Breast epithelium (tissue), 4 donors: ENCODE data around the gene TK1. TPM values are rescaled to one million over a fixed set of nuclear protein-coding genes. Genes with fewer than 3 reads are reported as not detected.
A peak's percentile ranks its signal among the peaks of the same experiment; 100 is the strongest.
"Not testable (repeated sequence)": the region's sequence is repeated elsewhere in the genome, so short reads cannot be mapped to it uniquely, and the experiment has no call there.

Experiments used
- DNase-seq, 2 donors: peaks; one replicate each; pipeline ENCODE4 v3.0.0-alpha.2; 2019; ENCODE audit warnings: low spot score in 2 of 2
- H3K27ac ChIP-seq, 2 donors: fragments of 200-600 bp; sonication (generic) in 1 of 2; one replicate each; pipeline ENCODE4 v1.5.1; 2016 to 2019; ENCODE audit warnings: mild to moderate bottlenecking in 1 of 2
- H3K27me3 ChIP-seq, 2 donors: fragments of 200-600 bp; sonication (generic) in 1 of 2; one replicate each; pipeline versions ENCODE4 v1.5.1 to v1.6.0; 2017 to 2019; ENCODE audit warnings: control low read depth in 1 of 2, mild to moderate bottlenecking in 1 of 2
- H3K36me3 ChIP-seq: fragments of 200-600 bp; one replicate; pipeline ENCODE4 v1.5.1; 2019
- H3K4me1 ChIP-seq, 2 donors: fragments of 200-600 bp; sonication (generic); one replicate each; pipeline ENCODE4 v1.5.1; 2016 to 2019; ENCODE audit warnings: control low read depth in 1 of 2
- H3K4me3 ChIP-seq, 3 donors: fragments of 200-600 bp; sonication (generic); 1 replicate in 2 of 3; 2 replicates in 1 of 3; pipeline ENCODE4 v1.5.1; 2016 to 2019; ENCODE audit warnings: mild to moderate bottlenecking in 3 of 3, moderate library complexity in 2 of 3
- H3K9me3 ChIP-seq, 2 donors: fragments of 200-600 bp; sonication (generic) in 1 of 2; one replicate each; pipeline ENCODE4 v1.5.1; 2016 to 2019; ENCODE audit warnings: control low read depth in 1 of 2
- CTCF ChIP-seq, 3 donors: fragments of 450-650 bp; IDR thresholded peaks; one replicate each; pipeline ENCODE4 v1.5.1; 2016 to 2017; ENCODE audit warnings: antibody characterized with exemption in 3 of 3, mild to moderate bottlenecking in 3 of 3, moderate library complexity in 3 of 3
- POLR2A ChIP-seq: fragments of 450-650 bp; IDR thresholded peaks from one replicate; pipeline ENCODE4 v1.6.1; 2016; ENCODE audit warnings: antibody characterized with exemption, mild to moderate bottlenecking, moderate library complexity
- POLR2AphosphoS5 ChIP-seq, 3 donors: sonication (generic); formaldehyde crosslinking; IDR thresholded peaks; one replicate each; pipeline ENCODE4 v1.6.1; 2017; ENCODE audit warnings: antibody characterized with exemption in 3 of 3
- intact Hi-C: fragments of 100-400 bp; cut with DNase I; formaldehyde crosslinking; loops from one replicate; pipeline ENCODE4 v1.15.1; 2023; ENCODE audit warnings: low total_unique reads
- total RNA-seq, 3 donors: library from RNA; depleted of rRNA; stranded (reverse); fragments of >200 nt; gene quantifications; one replicate each; pipeline ENCODE4 v1.1.0, GENCODE V29; 2016

Gene TK1
- total RNA-seq: 1 to 10 TPM; 2.6 to 5.6 (median 3.7) TPM

GRCh38 chr17:78186692-78187595, at the start of gene TK1, which contains the start of gene AFMID:
Gene TK1 (minus strand): TSS chr17:78187052. CDS start chr17:78186994, 58 bp downstream.
Gene AFMID (plus strand): TSS chr17:78187362. CDS start chr17:78187371, 9 bp downstream.
- H3K4me1 ChIP-seq: peaks cover 3 to 10% of the 10 kb centered on the region in 2 donors
- no peaks in the 10 kb centered on the region for H3K27me3 ChIP-seq
- H3K9me3 ChIP-seq: no peaks in the 10 kb centered on the region
- peak; percentile 97 to 99 for DNase-seq
- intact Hi-C loops: loop anchor here (5.0 kb wide), 1 partner anchor 1030 kb away; no protein-coding TSS in a partner anchor
- peak within 1 kb of the TSS; percentile 76 to 81 for H3K27ac ChIP-seq
- H3K36me3 ChIP-seq: no peaks in the 10 kb centered on the region
- peak within 1 kb of the TSS; percentile 46 to 71 (median 49) for H3K4me3 ChIP-seq
- TF ChIP-seq POLR2AphosphoS5 (IDR thresholded peaks at IDR 0.05): peak; percentile 49 to 74 (median 55)
- TF ChIP-seq POLR2A: peak; percentile 32
- peak; percentile 74 to 92 (median 83) for TF ChIP-seq CTCF (IDR thresholded peaks at IDR 0.05)

- Histone ChIP-seq H3K4me1 (no peaks in the 10 kb centered on the region), H3K27me3 (peaks cover 5 to 18% of the 10 kb centered on the region in 2 donors), H3K9me3 (no peaks in the 10 kb centered on the region), H3K4me3 (no peak overlapping the region), H3K27ac (no peak overlapping the region), H3K36me3 (no peaks in the 10 kb centered on the region)
- TF ChIP-seq CTCF (IDR thresholded peaks at IDR 0.05) (no peak), POLR2AphosphoS5 (IDR thresholded peaks at IDR 0.05) (no peak), POLR2A (no peak)
- intact Hi-C loops: loop anchor here (10.0 kb wide), 1 partner anchor 1619 kb away; no protein-coding TSS in a partner anchor
- DNase-seq: no peak
These were observed 49.0 kb upstream of the TK1 start for GRCh38 chr17:78235885-78236284.

- not testable (repeated sequence) for H3K4me1 ChIP-seq, H3K4me3 ChIP-seq, DNase-seq, H3K36me3 ChIP-seq, H3K27ac ChIP-seq, H3K9me3 ChIP-seq
- intact Hi-C loops: loop anchor here (10.0 kb wide), 1 partner anchor 1620 kb away; no protein-coding TSS in a partner anchor
- peaks cover 5 to 24% of the 10 kb centered on the region in 2 donors for H3K27me3 ChIP-seq
These were observed 48.2 kb upstream of the TK1 start for GRCh38 chr17:78235022-78235421.

GRCh38 chr17:78234261-78234865, 47.5 kb upstream of the TK1 start:
- no peak for DNase-seq
- Histone ChIP-seq H3K4me3 (no peak overlapping the region), H3K27me3 (peaks cover 5 to 24% of the 10 kb centered on the region in 2 donors), H3K36me3 (no peaks in the 10 kb centered on the region), H3K27ac (no peak overlapping the region), H3K9me3 (no peaks in the 10 kb centered on the region), H3K4me1 (no peaks in the 10 kb centered on the region)
- intact Hi-C loops: loop anchor here (10.0 kb wide), 1 partner anchor 1620 kb away; no protein-coding TSS in a partner anchor
- TF ChIP-seq CTCF (IDR thresholded peaks at IDR 0.05): no peak
- TF ChIP-seq POLR2A: no peak
- TF ChIP-seq POLR2AphosphoS5 (IDR thresholded peaks at IDR 0.05): no peak

- intact Hi-C loops: loop anchor here (10.0 kb wide), 1 partner anchor 1621 kb away; no protein-coding TSS in a partner anchor
- Histone ChIP-seq H3K9me3 (no peaks in the 10 kb centered on the region), H3K27ac (no peak overlapping the region), H3K4me1 (no peaks in the 10 kb centered on the region), H3K4me3 (no peak overlapping the region), H3K36me3 (no peaks in the 10 kb centered on the region), H3K27me3 (peaks cover 5 to 24% of the 10 kb centered on the region in 2 donors)
- no peak for TF ChIP-seq POLR2AphosphoS5 (IDR thresholded peaks at IDR 0.05)
- no peak for TF ChIP-seq POLR2A
- TF ChIP-seq CTCF (IDR thresholded peaks at IDR 0.05): no peak
- no peak for DNase-seq
These were observed 46.8 kb upstream of the TK1 start for GRCh38 chr17:78233678-78234077.
